ENCODE measurements around the gene TMEM120B.
"Not testable (repeated sequence)": the region's sequence is repeated elsewhere in the genome, so short reads cannot be mapped to it uniquely, and the experiment has no call there.

- not testable (repeated sequence) for TF ChIP-seq EZH2phosphoT487 (IDR thresholded peaks at IDR 0.05; ENCODE audit: insufficient read depth, low read depth); EZH2 (IDR thresholded peaks at IDR 0.05; ENCODE audit: insufficient read depth, poor library complexity, severe bottlenecking)
These were observed 3.5 kb upstream of the TMEM120B start for GRCh38 chr12:121709064-121709424.
